Measurements from ENCODE around the gene RHO.

RHO gene

GRCh38 chr3:129530821-129531220 lies 2.4 kb downstream of the RHO start:
- Histone ChIP-seq H3K4me3 (ENCODE audit: low read depth, low read length) (no peak overlapping the region), H3K36me3 (ENCODE audit: insufficient read depth, low read length) (no peaks in the 10 kb centered on the region), H3K27ac (ENCODE audit: low read depth, low read length) (no peak overlapping the region), H3K79me2 (ENCODE audit: control insufficient read depth, insufficient read depth, low read length, unreplicated experiment) (no peaks in the 10 kb centered on the region), H3K27me3 (ENCODE audit: insufficient read depth, low read length) (no peaks in the 10 kb centered on the region), H2AFZ (ENCODE audit: low read length, unreplicated experiment) (no peak overlapping the region), H3K4me1 (ENCODE audit: control insufficient read depth, insufficient read depth, low read length, unreplicated experiment) (peaks cover 4% of the 10 kb centered on the region)

GRCh38 chr3:129531699-129532098 lies 3.3 kb downstream of the RHO start:
- Histone ChIP-seq H2AFZ (ENCODE audit: low read length, unreplicated experiment) (no peak overlapping the region), H3K27me3 (ENCODE audit: insufficient read depth, low read length) (no peaks in the 10 kb centered on the region), H3K4me3 (ENCODE audit: low read depth, low read length) (no peak overlapping the region), H3K27ac (ENCODE audit: low read depth, low read length) (no peak overlapping the region), H3K79me2 (ENCODE audit: control insufficient read depth, insufficient read depth, low read length, unreplicated experiment) (no peaks in the 10 kb centered on the region), H3K4me1 (ENCODE audit: control insufficient read depth, insufficient read depth, low read length, unreplicated experiment) (peaks cover 4% of the 10 kb centered on the region), H3K36me3 (ENCODE audit: insufficient read depth, low read length) (no peaks in the 10 kb centered on the region)

GRCh38 chr3:129532261-129532660 lies 3.8 kb downstream of the RHO start:
- Histone ChIP-seq H3K4me3 (ENCODE audit: low read depth, low read length) (no peak overlapping the region), H3K27ac (ENCODE audit: low read depth, low read length) (no peak overlapping the region)

GRCh38 chr3:129533406-129533805 lies 5.0 kb downstream of the RHO start:
- Histone ChIP-seq H3K4me3 (ENCODE audit: low read depth, low read length) (no peak overlapping the region), H2AFZ (ENCODE audit: low read length, unreplicated experiment) (no peak overlapping the region), H3K27me3 (ENCODE audit: insufficient read depth, low read length) (0 out of 2 replicates have a peak, but pooled peaks cover 3% of the 10 kb centered on the region), H3K4me1 (ENCODE audit: control insufficient read depth, insufficient read depth, low read length, unreplicated experiment) (peaks cover 4% of the 10 kb centered on the region), H3K36me3 (ENCODE audit: insufficient read depth, low read length) (no peaks in the 10 kb centered on the region), H3K27ac (ENCODE audit: low read depth, low read length) (no peak overlapping the region), H3K79me2 (ENCODE audit: control insufficient read depth, insufficient read depth, low read length, unreplicated experiment) (no peaks in the 10 kb centered on the region)

More at GRCh38 chr3:129532261-129532660, 3.8 kb downstream of the RHO start:
- H3K36me3 ChIP-seq (ENCODE audit: insufficient read depth, low read length), result no peaks in the 10 kb centered on the region
- H3K27me3 ChIP-seq (ENCODE audit: insufficient read depth, low read length), result 0 out of 2 replicates have a peak, but pooled peaks cover 3% of the 10 kb centered on the region
- peaks cover 4% of the 10 kb centered on the region for H3K4me1 ChIP-seq (ENCODE audit: control insufficient read depth, insufficient read depth, low read length, unreplicated experiment)
- no peaks in the 10 kb centered on the region for H3K79me2 ChIP-seq (ENCODE audit: control insufficient read depth, insufficient read depth, low read length, unreplicated experiment)
- no peak overlapping the region for H2AFZ ChIP-seq (ENCODE audit: low read length, unreplicated experiment)

GRCh38 chr3:129534428-129535027 lies 6.1 kb downstream of the RHO start:
- Histone ChIP-seq H3K36me3 (ENCODE audit: insufficient read depth, low read length) (no peaks in the 10 kb centered on the region), H3K4me1 (ENCODE audit: control insufficient read depth, insufficient read depth, low read length, unreplicated experiment) (peaks cover 4% of the 10 kb centered on the region), H3K79me2 (ENCODE audit: control insufficient read depth, insufficient read depth, low read length, unreplicated experiment) (no peaks in the 10 kb centered on the region), H3K4me3 (ENCODE audit: low read depth, low read length) (no peak overlapping the region), H3K27ac (ENCODE audit: low read depth, low read length) (no peak overlapping the region), H2AFZ (ENCODE audit: low read length, unreplicated experiment) (no peak overlapping the region), H3K27me3 (ENCODE audit: insufficient read depth, low read length) (0 out of 2 replicates have a peak, but pooled peaks cover 3% of the 10 kb centered on the region)

GRCh38 chr3:129535075-129535474 lies 6.6 kb downstream of the RHO start:
- H3K4me1 ChIP-seq (ENCODE audit: control insufficient read depth, insufficient read depth, low read length, unreplicated experiment), result peaks cover 3% of the 10 kb centered on the region
- no peaks in the 10 kb centered on the region for H3K36me3 ChIP-seq (ENCODE audit: insufficient read depth, low read length)
- 0 out of 2 replicates have a peak, but pooled peaks cover 3% of the 10 kb centered on the region for H3K27me3 ChIP-seq (ENCODE audit: insufficient read depth, low read length)
- no peak overlapping the region for H3K4me3 ChIP-seq (ENCODE audit: low read depth, low read length)
- no peaks in the 10 kb centered on the region for H3K79me2 ChIP-seq (ENCODE audit: control insufficient read depth, insufficient read depth, low read length, unreplicated experiment)
- no peak overlapping the region for H3K27ac ChIP-seq (ENCODE audit: low read depth, low read length)
- H2AFZ ChIP-seq (ENCODE audit: low read length, unreplicated experiment), result no peak overlapping the region

- Histone ChIP-seq H3K79me2 (ENCODE audit: control insufficient read depth, insufficient read depth, low read length, unreplicated experiment) (no peaks in the 10 kb centered on the region), H2AFZ (ENCODE audit: low read length, unreplicated experiment) (no peak overlapping the region), H3K36me3 (ENCODE audit: insufficient read depth, low read length) (no peaks in the 10 kb centered on the region), H3K27ac (ENCODE audit: low read depth, low read length) (no peak overlapping the region), H3K4me3 (ENCODE audit: low read depth, low read length) (no peak overlapping the region), H3K27me3 (ENCODE audit: insufficient read depth, low read length) (0 out of 2 replicates have a peak, but pooled peaks cover 3% of the 10 kb centered on the region), H3K4me1 (ENCODE audit: control insufficient read depth, insufficient read depth, low read length, unreplicated experiment) (no peaks in the 10 kb centered on the region)
Measured at GRCh38 chr3:129536374-129536667, 7.9 kb downstream of the RHO start.

- H3K36me3 ChIP-seq (ENCODE audit: insufficient read depth, low read length), result no peaks in the 10 kb centered on the region
- no peak overlapping the region for H3K4me3 ChIP-seq (ENCODE audit: low read depth, low read length)
- H3K79me2 ChIP-seq (ENCODE audit: control insufficient read depth, insufficient read depth, low read length, unreplicated experiment), result no peaks in the 10 kb centered on the region
- H3K4me1 ChIP-seq (ENCODE audit: control insufficient read depth, insufficient read depth, low read length, unreplicated experiment), result no peaks in the 10 kb centered on the region
- H3K27me3 ChIP-seq (ENCODE audit: insufficient read depth, low read length), result 0 out of 2 replicates have a peak, but pooled peaks cover 3% of the 10 kb centered on the region
- no peak overlapping the region for H3K27ac ChIP-seq (ENCODE audit: low read depth, low read length)
- no peak overlapping the region for H2AFZ ChIP-seq (ENCODE audit: low read length, unreplicated experiment)
Measured at GRCh38 chr3:129536804-129537203, 8.4 kb downstream of the RHO start.

GRCh38 chr3:129539206-129539605 lies 10.8 kb downstream of the RHO start:
- Histone ChIP-seq H3K4me3 (ENCODE audit: low read depth, low read length) (no peak overlapping the region), H3K27me3 (ENCODE audit: insufficient read depth, low read length) (0 out of 2 replicates have a peak, but pooled peaks cover 3% of the 10 kb centered on the region), H3K4me1 (ENCODE audit: control insufficient read depth, insufficient read depth, low read length, unreplicated experiment) (no peaks in the 10 kb centered on the region), H3K36me3 (ENCODE audit: insufficient read depth, low read length) (no peaks in the 10 kb centered on the region), H3K79me2 (ENCODE audit: control insufficient read depth, insufficient read depth, low read length, unreplicated experiment) (no peaks in the 10 kb centered on the region), H2AFZ (ENCODE audit: low read length, unreplicated experiment) (no peak overlapping the region), H3K27ac (ENCODE audit: low read depth, low read length) (no peak overlapping the region)

- H3K27me3 ChIP-seq (ENCODE audit: insufficient read depth, low read length), result 0 out of 2 replicates have a peak, but pooled peaks cover 3% of the 10 kb centered on the region
- no peaks in the 10 kb centered on the region for H3K36me3 ChIP-seq (ENCODE audit: insufficient read depth, low read length)
- H3K4me3 ChIP-seq (ENCODE audit: low read depth, low read length), result no peak overlapping the region
- no peak overlapping the region for H2AFZ ChIP-seq (ENCODE audit: low read length, unreplicated experiment)
- no peaks in the 10 kb centered on the region for H3K4me1 ChIP-seq (ENCODE audit: control insufficient read depth, insufficient read depth, low read length, unreplicated experiment)
- H3K27ac ChIP-seq (ENCODE audit: low read depth, low read length), result no peak overlapping the region
- H3K79me2 ChIP-seq (ENCODE audit: control insufficient read depth, insufficient read depth, low read length, unreplicated experiment), result no peaks in the 10 kb centered on the region
Measured at GRCh38 chr3:129540776-129541516, 12.5 kb downstream of the RHO start.

GRCh38 chr3:129542747-129543146 lies 14.3 kb downstream of the RHO start:
- no peak overlapping the region for H3K4me3 ChIP-seq (ENCODE audit: low read depth, low read length)
- no peak overlapping the region for H2AFZ ChIP-seq (ENCODE audit: low read length, unreplicated experiment)
- H3K4me1 ChIP-seq (ENCODE audit: control insufficient read depth, insufficient read depth, low read length, unreplicated experiment), result no peaks in the 10 kb centered on the region
- H3K36me3 ChIP-seq (ENCODE audit: insufficient read depth, low read length), result no peaks in the 10 kb centered on the region
- H3K27me3 ChIP-seq (ENCODE audit: insufficient read depth, low read length), result no peaks in the 10 kb centered on the region
- H3K27ac ChIP-seq (ENCODE audit: low read depth, low read length), result no peak overlapping the region
- no peaks in the 10 kb centered on the region for H3K79me2 ChIP-seq (ENCODE audit: control insufficient read depth, insufficient read depth, low read length, unreplicated experiment)
